Measurements from ENCODE around the gene FARS2. TPM values are rescaled to one million over a fixed set of nuclear protein-coding genes. Genes with fewer than 3 reads are reported as not detected.

FARS2 gene
- total and polyA plus RNA-seq, 2 of the 13 experiments (the other 11 are each of a cell fraction or from before 2014, with no cell fraction given): 15.4 to 26.0 TPM

GRCh38 chr6:5723841-5724691, 462.8 kb downstream of the FARS2 start:
- TF ChIP-seq RFX5 (IDR thresholded peaks at IDR 0.05; ENCODE audit: low read depth, low read length) (no peak), NR2F6 (IDR thresholded peaks at IDR 0.05) (no peak), NR2F6 (CRISPR knock-in tag; IDR thresholded peaks at IDR 0.05) (no peak), ZBTB21 (CRISPR knock-in tag; IDR thresholded peaks at IDR 0.05) (no peak), AGO2 (optimal IDR thresholded peaks at IDR 0.05; ENCODE audit: low read depth, low read length) (no peak), NFIB (CRISPR knock-in tag; IDR thresholded peaks at IDR 0.05; ENCODE audit: borderline replicate concordance) (no peak), TCF7L2 (IDR thresholded peaks at IDR 0.05; ENCODE audit: low read depth, low read length) (no peak), PATZ1 (CRISPR knock-in tag; IDR thresholded peaks at IDR 0.05) (no peak), ZNF841 (CRISPR knock-in tag; IDR thresholded peaks at IDR 0.05; ENCODE audit: borderline replicate concordance) (no peak), XBP1 (CRISPR knock-in tag; IDR thresholded peaks at IDR 0.05) (no peak), TFDP2 (CRISPR knock-in tag; IDR thresholded peaks at IDR 0.05) (no peak), ZNF577 (CRISPR knock-in tag; IDR thresholded peaks at IDR 0.05; ENCODE audit: borderline replicate concordance, low read depth) (no peak), ZSCAN22 (CRISPR knock-in tag; IDR thresholded peaks at IDR 0.05) (no peak), GPBP1L1 (CRISPR knock-in tag; IDR thresholded peaks at IDR 0.05) (no peak), ZBTB43 (CRISPR knock-in tag; conservative IDR thresholded peaks at IDR 0.05) (no peak), ZNF567 (CRISPR knock-in tag; IDR thresholded peaks at IDR 0.05; ENCODE audit: borderline replicate concordance) (no peak), ZNF441 (CRISPR knock-in tag; IDR thresholded peaks at IDR 0.05; ENCODE audit: borderline replicate concordance) (no peak), NCOR1 (IDR thresholded peaks at IDR 0.05; ENCODE audit: borderline replicate concordance, low read length) (no peak)
- no peak overlapping the region for H2AFZ ChIP-seq (ENCODE audit: low read length)
- H3K4me1 ChIP-seq (ENCODE audit: insufficient read depth, low read length): no peaks in the 10 kb centered on the region
- no TSS peak for BruUV-seq (replicated peaks)
- no peaks in the 10 kb centered on the region for H3K36me3 ChIP-seq (replicated peaks in 1 of 2; ENCODE audit: control insufficient read depth in 1 of 2, insufficient read depth in 2 of 2, low read length in 2 of 2)
- POLR2A ChIA-PET: no interaction called here
- no peak overlapping the region for H3K4me2 ChIP-seq (ENCODE audit: low read depth, low read length)
- no peak overlapping the region for H3K27ac ChIP-seq (ENCODE audit: extremely low read length, insufficient read depth, low read length)
- no peak for FAIRE-seq
- H3K79me2 ChIP-seq (ENCODE audit: insufficient read depth, low read length): no peaks in the 10 kb centered on the region
- 95% methylated on average over 21 of the region's 21 CpGs for WGBS (ENCODE audit: low lambda C conversion rate)
- no peak overlapping the region for H3K9ac ChIP-seq (ENCODE audit: insufficient read depth, low read depth, low read length)
- intact Hi-C loops (cut with micrococcal nuclease; ENCODE audit: unreplicated experiment) (no loop called here), in situ Hi-C loops (cut with HindIII; ENCODE audit: extremely low pct_ligation_motif_present, low pct_unique_long_range_greater_than_20kb) (no loop called here)
- DNase-seq (ENCODE audit: low spot score): no peak
- no peaks in the 10 kb centered on the region for H4K20me1 ChIP-seq (ENCODE audit: insufficient read depth, low read length)
- H3K27me3 ChIP-seq (ENCODE audit: control insufficient read depth in 1 of 2, insufficient read depth in 2 of 2, low read length in 2 of 2): no peaks in the 10 kb centered on the region
- H3K4me3 ChIP-seq (replicated peaks in 1 of 3; ENCODE audit: insufficient read depth in 1 of 3, low read depth in 2 of 3, low read length in 3 of 3): no peak overlapping the region
- no peaks in the 10 kb centered on the region for H3K9me3 ChIP-seq (ENCODE audit: low read length)
- CTCF ChIA-PET (ENCODE audit: low intra/inter-chr PET ratio, low total read pairs): no interaction called here
- ATAC-seq: no peak; the same call in 2 of the 3 replicates

Data from HepG2 (cell line).